Hepatocyte (in vitro differentiated cells): ENCODE measurements around the gene S100PBP. TPM values are rescaled to one million over a fixed set of nuclear protein-coding genes. Genes with fewer than 3 reads are reported as not detected.

Experiments
- DNase-seq: peaks from one replicate; pipeline ENCODE4 v3.0.0-alpha.2; 2016; ENCODE audit warnings: low spot score
- H2AFZ ChIP-seq: fragments of 200-600 bp; sonication (generic); 2 replicates; pipeline ENCODE4 v1.6.0; 2016; ENCODE audit warnings: antibody characterized with exemption, mild to moderate bottlenecking
- H3K27ac ChIP-seq: fragments of 200-600 bp; sonication (generic); 2 replicates; pipeline ENCODE4 v1.5.1; 2016; ENCODE audit warnings: mild to moderate bottlenecking
- H3K27me3 ChIP-seq: fragments of 200-600 bp; sonication (generic); 2 replicates; pipeline ENCODE4 v1.6.1; 2016
- H3K36me3 ChIP-seq: fragments of 200-600 bp; sonication (generic); replicated peaks from 2 replicates; pipeline ENCODE4 v1.5.1; 2016; ENCODE audit warnings: low read depth; ENCODE audit not compliant: insufficient read depth
- H3K4me1 ChIP-seq: fragments of 200-600 bp; sonication (generic); 2 replicates; pipeline ENCODE4 v1.5.1; 2016; ENCODE audit warnings: mild to moderate bottlenecking, moderate library complexity; ENCODE audit not compliant: insufficient read depth
- H3K4me2 ChIP-seq: fragments of 200-600 bp; sonication (generic); 2 replicates; pipeline ENCODE4 v1.6.0; 2016
- H3K4me3 ChIP-seq: fragments of 200-600 bp; sonication (generic); 2 replicates; pipeline ENCODE4 v1.5.1; 2016; ENCODE audit warnings: mild to moderate bottlenecking
- H3K79me2 ChIP-seq: fragments of 200-600 bp; sonication (generic); 2 replicates; pipeline ENCODE4 v1.6.0; 2017; ENCODE audit warnings: mild to moderate bottlenecking
- H3K9me2 ChIP-seq: fragments of 200-600 bp; sonication (generic); replicated peaks from 2 replicates; pipeline ENCODE4 v1.6.0; 2017; ENCODE audit warnings: mild to moderate bottlenecking; ENCODE audit not compliant: insufficient read depth
- H3K9me3 ChIP-seq: fragments of 200-600 bp; sonication (generic); 2 replicates; pipeline ENCODE4 v1.5.1; 2016; ENCODE audit warnings: low read depth, mild to moderate bottlenecking
- H4K20me1 ChIP-seq: fragments of 200-600 bp; sonication (generic); 2 replicates; pipeline ENCODE4 v1.6.0; 2016; ENCODE audit warnings: mild to moderate bottlenecking; ENCODE audit not compliant: insufficient read depth, poor library complexity, severe bottlenecking
- CTCF ChIP-seq: fragments of 200-600 bp; sonication (generic); IDR thresholded peaks from 2 replicates; pipeline ENCODE4 v1.5.1; 2016; ENCODE audit warnings: antibody characterized with exemption, mild to moderate bottlenecking; ENCODE audit not compliant: poor library complexity
- EZH2 ChIP-seq: fragments of 200-600 bp; sonication (generic); IDR thresholded peaks from 2 replicates; pipeline ENCODE4 v1.6.1; 2016; ENCODE audit warnings: antibody characterized with exemption, mild to moderate bottlenecking, borderline replicate concordance
- EZH2phosphoT487 ChIP-seq: fragments of 200-600 bp; sonication (generic); IDR thresholded peaks from one replicate; pipeline ENCODE4 v1.6.1; 2018; ENCODE audit warnings: antibody characterized with exemption, mild to moderate bottlenecking, low read depth, moderate library complexity; ENCODE audit not compliant: unreplicated experiment, severe bottlenecking
- WGBS: methylation state at CpG from one replicate; pipeline ENCODE4 v1.1.6; 2016; ENCODE audit warnings: low lambda C conversion rate; ENCODE audit errors: missing lambda C conversion rate; 5-methylcytosine and 5-hydroxymethylcytosine counted together
- polyA plus RNA-seq: library from polyadenylated mRNA; unstranded; fragments of >200 nt; fragmentation: Nextera tagmentation; extraction: Ambion mirVana; gene quantifications from 2 replicates; pipeline ENCODE4 v1.2.1, GENCODE V29; 2016
- total RNA-seq: library from RNA; depleted of rRNA; stranded (reverse); fragments of >200 nt; gene quantifications from 2 replicates; pipeline ENCODE4 v1.2.3, GENCODE V29; 2014

The S100PBP gene
- total and polyA plus RNA-seq, 2 experiments from 2014 or later: 10.7 to 41.5 TPM

- H3K4me1 ChIP-seq: peaks cover 17% of the 10 kb centered on the region
- 85% methylated on average over 4 of the region's 4 CpGs for whole genome bisulfite sequencing
- peaks cover 19% of the 10 kb centered on the region for H4K20me1 ChIP-seq
- no peaks in the 10 kb centered on the region for H3K9me2 ChIP-seq
- no peak overlapping the region for H2AFZ ChIP-seq
- H3K36me3 ChIP-seq: no peaks in the 10 kb centered on the region
- H3K79me2 ChIP-seq: peaks cover 56% of the 10 kb centered on the region
- TF ChIP-seq EZH2: no peak
- TF ChIP-seq EZH2phosphoT487: no peak
- no peak for TF ChIP-seq CTCF
- no peaks in the 10 kb centered on the region for H3K27me3 ChIP-seq
- no peak overlapping the region for H3K4me2 ChIP-seq
- H3K9me3 ChIP-seq: no peaks in the 10 kb centered on the region
- H3K4me3 ChIP-seq: no peak overlapping the region
- H3K27ac ChIP-seq: no peak overlapping the region
- DNase-seq: no peak
These were observed 8.9 kb upstream of the S100PBP start for GRCh38 chr1:32808580-32808979.

GRCh38 chr1:32810358-32810757, 7.1 kb upstream of the S100PBP start:
- H3K4me1 ChIP-seq: peaks cover 30% of the 10 kb centered on the region
- no peak for DNase-seq
- H2AFZ ChIP-seq: no peak overlapping the region
- H3K27ac ChIP-seq: peak overlapping the region; percentile 11
- no peaks in the 10 kb centered on the region for H3K9me3 ChIP-seq
- H3K9me2 ChIP-seq: no peaks in the 10 kb centered on the region
- 61% methylated on average over 5 of the region's 5 CpGs for WGBS
- H3K36me3 ChIP-seq: no peaks in the 10 kb centered on the region
- no peak overlapping the region for H3K4me3 ChIP-seq
- TF ChIP-seq EZH2phosphoT487 (no peak), CTCF (no peak), EZH2 (no peak)
- peaks cover 32% of the 10 kb centered on the region for H4K20me1 ChIP-seq
- H3K27me3 ChIP-seq: no peaks in the 10 kb centered on the region
- no peak overlapping the region for H3K4me2 ChIP-seq
- peaks cover 73% of the 10 kb centered on the region for H3K79me2 ChIP-seq

GRCh38 chr1:32811265-32811664, 6.2 kb upstream of the S100PBP start:
- TF ChIP-seq EZH2phosphoT487 (no peak), CTCF (no peak), EZH2 (no peak)
- Histone ChIP-seq H3K9me3 (no peaks in the 10 kb centered on the region), H3K4me1 (peaks cover 35% of the 10 kb centered on the region), H3K9me2 (no peaks in the 10 kb centered on the region), H3K79me2 (peaks cover 82% of the 10 kb centered on the region), H2AFZ (no peak overlapping the region), H3K36me3 (no peaks in the 10 kb centered on the region), H3K27me3 (no peaks in the 10 kb centered on the region), H3K4me3 (no peak overlapping the region), H4K20me1 (peaks cover 34% of the 10 kb centered on the region), H3K4me2 (peak overlapping the region; percentile 60), H3K27ac (no peak overlapping the region)
- 31% methylated on average over 9 of the region's 9 CpGs for WGBS
- no peak for DNase-seq

- H2AFZ ChIP-seq: no peak overlapping the region
- 73% methylated on average over 3 of the region's 3 CpGs for WGBS
- TF ChIP-seq EZH2: no peak
- no peak for TF ChIP-seq CTCF
- no peak for TF ChIP-seq EZH2phosphoT487
- H3K27me3 ChIP-seq: no peaks in the 10 kb centered on the region
- H3K79me2 ChIP-seq: peaks cover 88% of the 10 kb centered on the region
- no peaks in the 10 kb centered on the region for H3K9me2 ChIP-seq
- peak overlapping the region; percentile 60 for H3K4me2 ChIP-seq
- no peak overlapping the region for H3K4me3 ChIP-seq
- H3K9me3 ChIP-seq: no peaks in the 10 kb centered on the region
- peaks cover 35% of the 10 kb centered on the region for H3K4me1 ChIP-seq
- H3K36me3 ChIP-seq: no peaks in the 10 kb centered on the region
- peaks cover 34% of the 10 kb centered on the region for H4K20me1 ChIP-seq
- DNase-seq: no peak
- H3K27ac ChIP-seq: no peak overlapping the region
These were observed 5.5 kb upstream of the S100PBP start for GRCh38 chr1:32811917-32812316.
